Spleen (tissue), 7 donors: ENCODE data around the gene OBP2B.

Experiments
- CTCF ChIP-seq, 11 experiments: fragments of 200-600 bp in 7 of 11; fragments of 450-650 bp in 4 of 11; sonication (generic) in 4 of 11; IDR thresholded peaks in 8 of 11; conservative IDR thresholded peaks in 3 of 11; 1 replicate in 7 of 11; 2 replicates in 4 of 11; pipeline versions ENCODE4 v1.4.0 to v1.8.0; 2016 to 2021; ENCODE audit warnings: antibody characterized with exemption in 11 of 11, inconsistent platforms in 4 of 11, mild to moderate bottlenecking in 1 of 11
- POLR2A ChIP-seq, 3 donors: fragments of 450-650 bp; IDR thresholded peaks; one replicate each; pipeline ENCODE4 v1.5.1; 2017; ENCODE audit warnings: antibody characterized with exemption in 3 of 3, mild to moderate bottlenecking in 1 of 3
- donor health status: DM: no; HTN: no; CAD: no; lungs with moderate emphysema.
- donor health status: DM: no; HTN: no; CAD: no.
- donor health status: DM: no; HTN: no; CAD: no.

DNA sequence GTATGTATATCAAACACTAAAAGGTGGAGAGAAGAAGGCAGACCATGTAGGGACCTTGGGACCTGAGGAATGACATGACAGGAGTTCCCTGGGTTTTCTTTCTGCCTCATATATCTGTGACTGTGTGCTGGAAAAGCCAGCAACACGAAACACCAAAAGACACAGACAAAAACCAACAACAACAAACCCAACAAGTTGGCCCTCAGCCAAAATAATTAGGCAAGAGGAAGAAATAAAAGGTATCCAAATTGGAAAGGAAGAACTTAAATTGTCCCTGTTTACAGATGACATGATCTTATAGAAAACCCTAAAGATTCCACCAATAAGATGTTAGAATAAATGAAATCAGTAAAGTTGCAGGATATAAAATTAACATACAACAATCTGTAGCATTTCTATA lies 44.2 kb upstream of the OBP2B start:
- TF ChIP-seq POLR2A (IDR thresholded peaks at IDR 0.05) (no peak), CTCF (IDR thresholded peaks at IDR 0.05 in 8 of 11, conservative IDR thresholded peaks at IDR 0.05 in 3 of 11) (no peak)
